ENCODE data around the gene SCG3.

GRCh38 chr15:51737522-51738305, 56.4 kb downstream of the SCG3 start, which contains the start of gene LYSMD2:
- no peak for TF ChIP-seq CTCF (conservative IDR thresholded peaks at IDR 0.05)
- no peak for TF ChIP-seq EZH2 (IDR thresholded peaks at IDR 0.05; ENCODE audit: low read depth)

Measured in PC-9 (cell line).